GM12878 (cell line): ENCODE results near the gene PLEKHN1. TPM values are rescaled to one million over a fixed set of nuclear protein-coding genes. Genes with fewer than 3 reads are reported as not detected.
"Not testable (repeated sequence)": the region's sequence is repeated elsewhere in the genome, so short reads cannot be mapped to it uniquely, and the experiment has no call there.

Experiments used
- ATAC-seq: fragments of 200-7000 bp; cut with Tn5 transposase; 3 replicates; pipeline ENCODE4 v1.9.1; 2020; ENCODE audit warnings: mild to moderate bottlenecking, moderate library complexity
- BruUV-seq: library from RNA; stranded (reverse); fragments of 400-500 nt; replicated peaks from 2 replicates; lab custom pipeline; 2021; lab: Mats Ljungman, UMichigan
- CTCF ChIA-PET: fragments of 300-600 bp; sonication (Branson Sonifier 250); formaldehyde crosslinking; extraction: SDS; loops from one replicate; lab custom pipeline; 2021; ENCODE audit warnings: inconsistent platforms; lab: Yijun Ruan, JAX
- POLR2A ChIA-PET: fragments of 350-600 bp; formaldehyde crosslinking; extraction: SDS; loops from one replicate; lab custom pipeline; 2021; ENCODE audit warnings: inconsistent platforms; lab: Charles Lee
- RAD21 ChIA-PET: fragments of 300-600 bp; sonication (Branson Sonifier 250); formaldehyde crosslinking; loops from one replicate; lab custom pipeline; 2023; ENCODE audit warnings: antibody characterized with exemption; ENCODE audit not compliant: unreplicated experiment; lab: Charles Lee
- SMC1A ChIA-PET: fragments of 300-600 bp; sonication (Branson Sonifier 250); formaldehyde crosslinking; loops from one replicate; lab custom pipeline; 2023; ENCODE audit not compliant: unreplicated experiment, uncharacterized antibody; lab: Charles Lee
- DNase-seq: peaks from one replicate; pipeline ENCODE4 v3.0.0-alpha.2; 2011; ENCODE audit warnings: low read depth, low spot score
- FAIRE-seq: peaks from 3 replicates; lab custom pipeline; 2011; peaks lifted over from hg19 to GRCh38; lab: Jason Lieb, UNC
- H2AFZ ChIP-seq: 2 replicates; pipeline ENCODE4 v1.6.0; 2011; ENCODE audit warnings: low read depth, low read length, control low read depth; ENCODE audit not compliant: control insufficient read depth
- H3K27ac ChIP-seq: 2 replicates; pipeline ENCODE4 v1.5.1; 2011; ENCODE audit warnings: control low read depth; ENCODE audit not compliant: control insufficient read depth, insufficient read depth
- H3K27me3 ChIP-seq, 2 experiments: replicated peaks in 1 of 2; 2 replicates each; pipeline versions ENCODE4 v1.6.0 to v1.6.1; 2011; ENCODE audit warnings: low read length in 1 of 2; ENCODE audit not compliant: control insufficient read depth in 2 of 2, insufficient read depth in 2 of 2
- H3K36me3 ChIP-seq, 2 experiments: 2 replicates each; pipeline ENCODE4 v1.5.1; 2011; ENCODE audit warnings: low read length in 1 of 2; ENCODE audit not compliant: control insufficient read depth in 2 of 2, insufficient read depth in 2 of 2
- H3K4me1 ChIP-seq: 2 replicates; pipeline ENCODE4 v1.6.1; 2011; ENCODE audit warnings: mild to moderate bottlenecking, low read length, moderate library complexity, mixed read lengths; ENCODE audit not compliant: control insufficient read depth, insufficient read depth
- H3K4me2 ChIP-seq: 2 replicates; pipeline ENCODE4 v1.6.0; 2011; ENCODE audit warnings: control low read depth; ENCODE audit not compliant: control insufficient read depth, insufficient read depth
- H3K4me3 ChIP-seq: fragments of 200-600 bp; sonication (generic); 2 replicates; pipeline ENCODE4 v1.5.1; 2016
- H3K79me2 ChIP-seq: 2 replicates; pipeline ENCODE4 v1.6.0; 2011; ENCODE audit warnings: low read length; ENCODE audit not compliant: control insufficient read depth, insufficient read depth
- H3K9ac ChIP-seq: 2 replicates; pipeline ENCODE4 v1.8.0; 2011; ENCODE audit warnings: low read length, control low read depth, mixed read lengths; ENCODE audit not compliant: control insufficient read depth, insufficient read depth
- H3K9me3 ChIP-seq: replicated peaks from 3 replicates; pipeline ENCODE4 v1.5.1; 2011; ENCODE audit warnings: mild to moderate bottlenecking, low read length; ENCODE audit not compliant: control insufficient read depth, insufficient read depth
- H4K20me1 ChIP-seq: 2 replicates; pipeline ENCODE4 v1.6.0; 2011; ENCODE audit not compliant: control insufficient read depth, insufficient read depth
- NFYB ChIP-seq: IDR thresholded peaks from 2 replicates; pipeline ENCODE4 v1.6.1; 2011; ENCODE audit warnings: low read depth, mild to moderate bottlenecking, low read length, improper control_type of control experiment, moderate library complexity; ENCODE audit not compliant: insufficient read depth
- WGBS: methylation state at CpG from one replicate; pipeline ENCODE4 v1.1.6; 2016; ENCODE audit warnings: low lambda C conversion rate; ENCODE audit not compliant: insufficient replicate concordance, insufficient coverage; ENCODE audit errors: missing lambda C conversion rate; 5-methylcytosine and 5-hydroxymethylcytosine counted together
- in situ Hi-C: fragments of 300-500 bp; cut with MboI; formaldehyde crosslinking; loops from 9 replicates; pipeline ENCODE4 v1.14.3; 2018; ENCODE audit warnings: mixed read lengths
- intact Hi-C: fragments of 100-400 bp; cut with micrococcal nuclease; formaldehyde crosslinking; loops from one replicate; pipeline ENCODE4 v1.14.2; 2022; ENCODE audit not compliant: unreplicated experiment
- polyA plus RNA-seq, 11 experiments: library from polyadenylated mRNA; depleted of rRNA in 4 of 11; unstranded in 6 of 11; stranded (reverse) in 5 of 11; fragments of >200 nt; fragmentation: Nextera tagmentation in 4 of 11; fragmentation: Illumina TruSeq in 1 of 11; extraction: Ambion mirVana in 4 of 11; extraction: Trizol in 1 of 11; gene quantifications; 1 replicate in 1 of 11; 2 replicates in 10 of 11; pipeline versions ENCODE4 v1.2.1 to v1.2.3, GENCODE V29; 2011 to 2016; ENCODE audit warnings: inconsistent platforms in 2 of 11, missing spikeins in 2 of 11, low read depth in 1 of 11
- total RNA-seq, 4 experiments: library from RNA; depleted of rRNA in 3 of 4; stranded (reverse); fragments of >200 nt in 3 of 4; fragmentation: Illumina TruSeq in 1 of 4; extraction: Trizol in 1 of 4; gene quantifications; 2 replicates each; pipeline versions ENCODE4 v1.2.1 to v1.2.3, GENCODE V29; 2013 to 2021

The PLEKHN1 gene
- total and polyA plus RNA-seq, 10 of the 15 experiments (the other 5 are each of a cell fraction or from before 2014, with no cell fraction given): 0.04 to 0.26 (median 0.18) TPM; not detected in 6

DNA sequence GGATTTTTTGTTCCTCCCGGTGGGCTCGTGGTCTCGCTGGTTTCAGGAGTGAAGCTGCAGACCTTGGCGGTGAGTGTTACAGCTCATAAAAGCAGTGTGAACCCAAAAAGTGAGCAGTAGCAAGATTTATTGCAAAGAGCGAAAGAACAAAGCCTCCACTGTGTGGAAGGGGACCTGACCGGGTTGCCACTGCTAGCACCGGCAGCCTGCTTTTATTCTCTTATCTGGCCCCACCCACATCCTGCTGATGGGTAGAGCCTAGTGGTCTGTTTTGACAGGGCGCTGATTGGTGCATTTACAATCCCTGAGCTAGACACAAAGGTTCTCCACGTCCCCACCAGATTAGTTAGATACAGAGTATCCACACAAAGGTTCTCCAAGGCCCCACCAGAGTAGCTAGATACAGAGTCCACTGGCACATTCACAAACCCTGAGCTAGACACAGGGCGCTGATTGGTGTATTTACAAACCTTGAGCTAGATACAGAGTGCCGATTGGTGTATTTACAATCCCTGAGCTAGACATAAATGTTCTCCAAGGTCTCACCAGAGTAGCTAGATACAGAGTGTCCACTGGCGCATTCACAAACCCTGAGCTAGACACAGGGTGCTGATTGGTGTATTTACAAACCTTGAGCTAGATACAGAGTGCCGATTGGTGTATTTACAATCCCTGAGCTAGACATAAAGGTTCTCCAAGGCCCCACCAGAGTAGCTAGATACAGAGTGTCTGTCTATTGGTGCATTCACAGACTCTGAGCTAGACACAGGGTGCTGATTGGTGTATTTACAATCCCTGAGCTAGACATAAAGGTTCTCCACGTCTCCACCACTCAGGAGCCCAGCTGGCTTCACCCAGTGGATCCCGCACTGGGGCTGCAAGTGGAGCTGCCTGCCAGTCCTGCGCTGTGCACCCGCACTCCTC, 51.4 kb downstream of the PLEKHN1 start:
- ChIA-PET POLR2A (interaction anchor here (1.0 to 2.1 kb wide), 2 partner anchors 13 to 22 kb away, joined by 4 to 6 read pairs; no protein-coding TSS in a partner anchor), SMC1A (interaction anchor here (0.9 to 1.3 kb wide), 4 partner anchors 22 to 233 kb away, joined by 3 to 6 read pairs (median 4); no protein-coding TSS in a partner anchor), CTCF (interaction anchor here (1.9 to 7.4 kb wide), 4 partner anchors 15 to 46 kb away, joined by 6 to 68 read pairs (median 32); no protein-coding TSS in a partner anchor), RAD21 (interaction anchor here (0.8 to 3.5 kb wide), 4 partner anchors 15 to 46 kb away, joined by 3 to 28 read pairs (median 4); no protein-coding TSS in a partner anchor)
- H3K4me3 ChIP-seq, H3K9me3 ChIP-seq, BruUV-seq, ATAC-seq, DNase-seq, H3K9ac ChIP-seq, H3K27me3 ChIP-seq, in situ Hi-C loops, H3K36me3 ChIP-seq, H4K20me1 ChIP-seq, H3K27ac ChIP-seq, H2AFZ ChIP-seq, FAIRE-seq, H3K4me2 ChIP-seq: not testable (repeated sequence)
- H3K4me1 ChIP-seq: peaks cover 16% of the 10 kb centered on the region
- TF ChIP-seq NFYB: peak; percentile 54; the same call in 1 of the 2 replicates
- H3K79me2 ChIP-seq: peaks cover 24% of the 10 kb centered on the region
- WGBS: 80% methylated on average over 17 of the region's 17 CpGs
- intact Hi-C loops: loop anchor here (5.0 kb wide), 1 partner anchor 45 kb away; no protein-coding TSS in a partner anchor

DNA sequence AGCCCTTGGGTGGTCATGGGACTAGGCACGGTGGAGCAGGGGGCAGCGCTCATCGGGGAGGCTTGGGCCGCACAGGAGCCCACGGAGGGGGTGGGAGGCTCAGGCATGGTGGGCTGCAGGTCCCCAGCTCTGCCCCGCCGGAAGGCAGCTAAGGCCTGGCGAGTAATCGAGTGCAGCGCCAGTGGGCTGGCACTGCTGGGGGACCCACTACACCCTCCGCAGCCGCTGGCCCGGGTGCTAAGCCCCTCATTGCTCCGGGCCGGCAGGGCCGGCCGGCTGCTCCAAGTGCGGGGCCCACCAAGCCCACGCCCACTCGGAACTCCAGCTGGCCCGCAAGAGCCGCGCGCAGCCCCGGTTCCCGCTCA, 52.0 kb downstream of the PLEKHN1 start:
- DNase-seq, H2AFZ ChIP-seq, H4K20me1 ChIP-seq, in situ Hi-C loops, H3K9ac ChIP-seq, H3K4me2 ChIP-seq, H3K9me3 ChIP-seq, ATAC-seq, H3K36me3 ChIP-seq, FAIRE-seq, H3K4me3 ChIP-seq, H3K27me3 ChIP-seq, H3K27ac ChIP-seq, BruUV-seq: not testable (repeated sequence)
- ChIA-PET POLR2A (interaction anchor here (2.1 kb wide), 1 partner anchor 13 kb away, joined by 6 read pairs; no protein-coding TSS in a partner anchor), SMC1A (interaction anchor here (0.9 to 1.3 kb wide), 5 partner anchors 14 to 232 kb away, joined by 3 to 6 read pairs (median 3); no protein-coding TSS in a partner anchor), CTCF (interaction anchor here (0.8 to 7.4 kb wide), 7 partner anchors 14 to 353 kb away, joined by 3 to 68 read pairs (median 6); no protein-coding TSS in a partner anchor), RAD21 (interaction anchor here (0.8 to 3.5 kb wide), 6 partner anchors 14 to 46 kb away, joined by 3 to 28 read pairs (median 4); no protein-coding TSS in a partner anchor)
- WGBS: 91% methylated on average over 26 of the region's 26 CpGs
- Histone ChIP-seq H3K79me2 (peaks cover 24% of the 10 kb centered on the region), H3K4me1 (peaks cover 14% of the 10 kb centered on the region)
- intact Hi-C loops: loop anchor here (5.0 kb wide), 1 partner anchor 44 kb away; no protein-coding TSS in a partner anchor
